A549 (cell line): ENCODE measurements around the gene RER1.

Experiments used
- CTCF ChIP-seq: fragments of >200 bp; sonication (Bioruptor Twin); formaldehyde crosslinking; IDR thresholded peaks from 3 replicates; pipeline ENCODE4 v1.5.1; 2016
- ESRRA ChIP-seq: fragments of 150-350 bp; IDR thresholded peaks from 2 replicates; pipeline ENCODE4 v1.6.1; 2014; ENCODE audit warnings: mild to moderate bottlenecking, low read length, borderline replicate concordance
- HDAC2 ChIP-seq: fragments of 200-600 bp; sonication (generic); IDR thresholded peaks from 2 replicates; pipeline ENCODE4 v1.6.1; 2016
- MAFK ChIP-seq: fragments of 450-650 bp; IDR thresholded peaks from 2 replicates; pipeline ENCODE4 v1.6.1; 2014; ENCODE audit not compliant: partially characterized antibody
- MYC ChIP-seq: IDR thresholded peaks from 2 replicates; pipeline ENCODE4 v1.6.1; 2012; ENCODE audit warnings: mild to moderate bottlenecking, inconsistent platforms, low read length, improper control_type of control experiment, borderline replicate concordance
- PHF8 ChIP-seq: fragments of 200-600 bp; sonication (generic); IDR thresholded peaks from 2 replicates; pipeline ENCODE4 v1.6.1; 2016; ENCODE audit warnings: low read depth, mild to moderate bottlenecking, antibody characterized with exemption, moderate library complexity, borderline replicate concordance
- POLR2A ChIP-seq: IDR thresholded peaks from 2 replicates; pipeline ENCODE4 v1.6.1; 2012; ENCODE audit warnings: mild to moderate bottlenecking, low read length
- RARB ChIP-seq: fragments of 250-450 bp; sonication (Bioruptor Pico); IDR thresholded peaks from 2 replicates; pipeline ENCODE4 v1.8.0; 2021; ENCODE audit warnings: mild to moderate bottlenecking, moderate library complexity
- REST ChIP-seq: fragments of 200-600 bp; sonication (generic); IDR thresholded peaks from 2 replicates; pipeline ENCODE4 v1.6.1; 2016; ENCODE audit warnings: antibody characterized with exemption, mild to moderate bottlenecking, moderate library complexity
- TP53 ChIP-seq: fragments of 250-450 bp; sonication (Bioruptor Pico); IDR thresholded peaks from 2 replicates; pipeline ENCODE4 v1.5.0; 2021; ENCODE audit warnings: mild to moderate bottlenecking, moderate library complexity

- TF ChIP-seq TP53 (no peak), RARB (CRISPR knock-in tag) (no peak), ESRRA (no peak), REST (no peak), CTCF (no peak), HDAC2 (no peak), POLR2A (no peak), PHF8 (no peak), MYC (no peak), MAFK (no peak)
These were observed 18.8 kb upstream of the RER1 start for GRCh38 chr1:2372551-2373490.
